GM19324 (cell line): ENCODE measurements around the gene SFXN5.
"Not testable (repeated sequence)": the region's sequence is repeated elsewhere in the genome, so short reads cannot be mapped to it uniquely, and the experiment has no call there.

Source experiments
- ATAC-seq: cut with Tn5 transposase; IDR thresholded peaks from one replicate; pipeline ENCODE4 v1.9.1; 2021; ENCODE audit warnings: mild to moderate bottlenecking, moderate library complexity; ENCODE audit not compliant: unreplicated experiment, low FRiP score

Gene SFXN5

DNA sequence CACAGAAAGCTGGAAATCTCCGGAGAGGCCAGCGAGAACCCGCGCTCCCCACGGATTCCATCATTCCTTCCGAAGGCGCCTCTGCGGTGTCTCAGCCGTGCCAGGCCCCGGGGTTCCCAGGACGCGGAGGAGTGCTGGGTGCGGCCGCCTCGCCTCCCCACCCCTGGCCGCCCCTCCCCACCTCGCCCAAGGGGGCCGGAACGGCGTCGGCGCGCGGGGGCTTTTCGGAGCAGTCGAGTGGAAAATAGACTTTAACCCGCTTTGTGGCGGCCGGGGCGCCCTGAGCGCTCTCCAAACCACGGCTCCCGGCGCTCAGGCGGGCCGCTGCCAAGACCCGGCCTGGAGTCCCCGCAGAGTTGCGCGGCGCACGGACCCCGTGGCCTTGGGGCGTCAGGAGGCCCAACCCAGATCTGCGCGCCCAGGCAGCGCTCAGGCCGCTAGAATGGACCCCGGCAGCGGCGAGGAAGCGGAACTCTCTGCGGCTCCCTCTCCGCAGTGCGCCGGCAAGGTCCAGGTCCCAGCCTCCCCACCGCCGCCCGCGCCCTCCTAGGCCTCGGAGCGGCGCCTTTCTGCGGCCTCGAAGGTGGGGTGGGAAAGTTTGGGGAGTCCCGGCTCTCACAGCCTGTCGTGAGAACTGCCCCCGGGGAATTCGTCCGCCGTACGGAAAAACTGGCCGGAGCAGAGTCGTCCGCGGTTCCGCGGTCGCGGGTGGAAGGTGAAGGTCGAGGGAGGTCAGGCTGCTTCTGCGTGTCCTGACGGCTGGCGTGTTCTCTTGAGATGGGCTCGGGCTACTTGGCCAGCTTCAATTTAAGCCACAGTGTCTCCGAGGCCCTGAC, 155.4 kb downstream of the SFXN5 start:
- ATAC-seq = peak; percentile 73

DNA sequence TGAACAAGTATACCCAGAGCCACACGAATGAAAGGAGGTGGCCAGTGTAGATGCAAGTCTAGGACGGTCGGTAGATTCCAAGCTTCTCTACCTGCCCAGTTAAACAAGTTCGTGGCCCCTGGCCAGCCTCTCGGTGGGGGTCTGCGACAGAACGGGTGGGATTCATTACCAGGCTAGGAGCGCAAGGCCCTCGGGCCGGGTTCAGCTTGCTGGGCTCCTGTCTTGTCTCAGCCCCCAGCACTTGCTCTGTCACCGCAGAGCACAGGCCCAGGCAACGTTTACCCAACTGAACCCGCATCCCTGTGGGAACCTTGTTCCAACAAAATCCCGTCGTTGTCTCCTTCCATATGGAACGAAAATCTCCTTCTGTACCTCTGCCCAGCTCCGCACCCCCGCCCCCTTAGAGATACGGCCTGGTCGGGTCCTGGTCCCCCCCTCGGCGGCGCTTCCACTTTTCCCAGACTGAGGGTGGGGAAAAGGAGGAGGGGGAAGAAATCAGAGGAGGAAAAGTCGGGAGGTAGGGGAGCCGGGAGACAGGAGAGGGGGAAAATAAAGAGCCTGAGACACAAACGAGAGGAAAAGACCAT, 156.1 kb downstream of the SFXN5 start:
- ATAC-seq = no peak

DNA sequence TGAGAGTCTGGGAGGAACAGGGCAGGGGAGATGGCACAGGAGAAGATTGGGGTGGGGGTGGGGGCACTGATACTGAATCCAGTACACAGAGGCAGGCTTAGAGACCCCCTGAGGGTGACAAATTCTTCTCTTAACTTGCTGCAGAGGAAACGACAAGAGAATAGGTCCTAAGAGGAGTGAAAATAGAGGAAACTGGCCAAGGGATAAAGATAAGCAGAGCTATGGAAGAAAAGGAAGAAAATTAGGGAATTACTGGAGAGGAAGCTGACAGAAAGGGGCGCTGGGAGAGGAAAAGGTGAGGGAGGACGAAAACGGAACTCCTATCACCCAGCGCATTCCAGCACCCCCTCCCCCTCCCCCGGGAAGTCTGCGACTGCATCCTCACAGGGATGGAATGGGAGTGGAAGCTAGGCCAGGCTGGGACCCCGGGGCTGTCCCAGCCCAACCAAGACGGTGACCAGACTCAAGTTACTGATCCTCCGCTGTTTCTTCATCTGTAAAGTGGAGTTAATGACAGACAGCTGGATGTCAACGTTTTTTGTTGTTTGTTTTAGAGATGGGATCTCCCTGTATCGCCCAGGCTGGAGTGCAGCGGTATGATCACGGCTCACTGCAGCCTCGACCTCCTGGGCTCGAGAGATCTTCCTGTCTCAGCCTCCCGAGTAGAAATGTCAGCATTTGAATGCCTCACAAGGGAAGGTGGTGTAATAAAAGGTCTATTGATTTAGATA, 156.8 kb downstream of the SFXN5 start:
- ATAC-seq = no peak

DNA sequence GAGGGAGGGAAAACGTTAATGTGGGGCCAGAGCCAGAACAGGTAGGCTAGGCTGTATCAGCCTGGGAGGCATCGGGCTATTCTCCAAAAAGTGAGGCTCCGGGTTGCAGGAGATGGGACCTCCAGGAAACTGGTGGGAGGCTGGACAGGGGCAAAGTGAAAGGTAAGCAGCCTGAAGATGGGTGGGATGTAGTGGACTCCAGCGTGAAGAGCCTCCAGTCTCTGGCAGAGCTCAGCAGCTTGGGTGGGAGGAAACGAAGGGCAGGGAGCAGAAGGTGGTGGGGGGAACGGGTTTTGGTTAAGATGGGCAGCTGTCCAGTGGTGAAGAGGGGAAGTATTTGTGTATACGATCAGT, 157.3 kb downstream of the SFXN5 start:
- no peak for ATAC-seq

DNA sequence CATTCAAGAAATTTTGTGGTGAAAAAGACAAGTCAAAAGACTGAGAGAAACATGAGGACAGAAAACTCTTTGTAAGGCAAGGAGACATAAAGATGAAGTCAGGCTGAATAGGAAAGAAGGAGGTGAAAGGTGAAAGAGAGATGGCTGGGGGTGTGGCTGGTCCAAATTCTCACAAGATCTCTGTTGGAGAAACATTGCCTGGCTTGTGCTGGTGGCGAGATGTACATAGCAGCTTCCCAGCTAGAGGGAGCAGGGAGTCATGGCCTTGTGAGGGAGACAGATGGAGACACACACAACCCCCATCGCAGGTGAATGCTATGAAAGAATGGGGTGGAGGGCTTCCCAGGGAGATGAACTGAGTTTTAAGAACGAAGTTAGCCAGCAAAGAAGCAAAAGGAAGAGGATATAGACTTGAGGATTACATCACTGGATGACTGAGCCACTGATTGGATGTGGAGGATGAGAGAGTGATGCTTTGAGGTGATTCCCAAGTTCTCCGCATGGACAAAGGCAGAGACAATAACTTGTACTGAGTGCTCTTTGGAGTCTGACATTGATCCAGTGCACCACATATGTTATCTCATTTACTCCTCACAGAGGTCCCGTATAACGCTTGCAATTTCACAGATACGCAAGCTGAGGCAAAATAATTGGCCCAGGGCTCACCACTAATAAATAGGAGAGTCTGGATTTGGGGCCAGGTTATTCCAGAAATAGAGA, 157.9 kb downstream of the SFXN5 start:
- no peak for ATAC-seq

DNA sequence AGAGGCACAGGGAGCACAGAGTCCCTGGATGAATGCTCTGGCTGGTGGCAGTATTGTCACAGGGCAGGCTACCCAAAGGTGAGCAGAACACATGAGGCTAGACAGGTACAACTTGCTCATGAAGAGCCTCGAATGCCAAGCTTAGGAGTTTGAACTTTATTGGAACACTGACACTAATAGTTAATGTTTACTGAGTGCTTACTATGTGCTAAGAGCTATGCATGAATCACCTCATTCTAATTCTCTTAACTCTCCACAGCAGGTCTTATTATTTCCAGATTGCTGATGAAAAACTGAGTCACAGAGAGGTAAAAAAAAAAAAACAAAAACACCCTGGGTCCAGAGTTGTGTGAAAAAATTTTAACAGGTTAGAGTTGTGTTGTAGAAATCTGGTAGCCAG, 160.3 kb downstream of the SFXN5 start:
- ATAC-seq = no peak

DNA sequence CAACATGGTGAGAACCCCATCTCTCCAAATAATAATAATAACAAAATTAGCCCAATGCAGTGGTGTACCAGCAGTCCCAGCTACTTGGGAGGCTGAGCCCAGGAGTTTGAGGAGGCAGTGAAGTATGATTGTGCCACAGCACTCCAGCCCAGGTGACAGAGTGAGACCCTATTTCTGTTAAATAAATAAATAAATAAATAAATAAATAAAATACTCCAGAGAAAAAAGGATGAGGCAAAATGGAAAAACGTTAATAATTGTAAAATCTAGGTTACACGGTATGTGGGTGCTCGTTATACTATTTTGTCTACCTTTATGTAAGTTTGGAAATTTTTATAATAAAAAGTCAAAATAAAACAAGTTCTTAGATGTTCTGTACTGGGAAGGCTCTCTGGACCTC, 162.8 kb downstream of the SFXN5 start:
- ATAC-seq = no peak

DNA sequence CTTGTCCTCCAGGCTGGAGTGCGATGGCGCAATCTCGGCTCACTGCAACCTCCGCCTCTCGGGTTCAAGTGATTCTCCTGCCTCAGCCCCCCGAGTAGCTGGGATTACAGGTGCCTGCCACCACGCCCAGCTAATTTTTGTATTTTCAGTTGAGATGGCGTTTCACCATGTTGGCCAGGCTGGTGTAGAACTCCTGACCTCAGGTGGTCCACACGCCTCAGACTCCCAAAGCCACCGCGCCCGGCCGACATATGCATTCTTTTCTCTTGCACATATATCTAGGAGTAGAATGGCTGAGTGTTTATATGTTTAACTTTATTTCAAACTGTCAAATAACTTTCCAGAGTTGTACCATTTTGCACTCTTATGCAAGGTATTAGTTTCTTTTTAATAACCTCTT, 164.1 kb downstream of the SFXN5 start:
- not testable (repeated sequence) for ATAC-seq

DNA sequence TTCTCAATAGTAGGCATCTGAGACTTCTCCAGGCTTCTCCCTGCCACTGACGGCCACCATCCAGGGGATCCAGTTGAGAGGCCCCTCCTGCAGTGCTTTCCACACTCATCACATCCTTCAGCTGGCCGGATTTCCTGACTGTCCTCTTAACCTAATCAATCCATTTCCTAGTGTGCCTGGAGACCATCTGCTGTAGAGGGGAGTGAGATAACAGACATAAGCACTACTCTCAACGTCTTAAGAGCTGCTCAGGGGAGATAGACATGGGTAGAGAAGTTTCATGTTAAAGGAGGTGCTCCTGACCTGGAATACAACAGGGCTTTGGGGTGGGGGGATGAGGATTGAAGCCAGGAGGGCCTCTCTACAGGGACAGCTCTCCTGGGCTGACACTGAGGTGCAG, 170.1 kb downstream of the SFXN5 start:
- ATAC-seq = no peak

DNA sequence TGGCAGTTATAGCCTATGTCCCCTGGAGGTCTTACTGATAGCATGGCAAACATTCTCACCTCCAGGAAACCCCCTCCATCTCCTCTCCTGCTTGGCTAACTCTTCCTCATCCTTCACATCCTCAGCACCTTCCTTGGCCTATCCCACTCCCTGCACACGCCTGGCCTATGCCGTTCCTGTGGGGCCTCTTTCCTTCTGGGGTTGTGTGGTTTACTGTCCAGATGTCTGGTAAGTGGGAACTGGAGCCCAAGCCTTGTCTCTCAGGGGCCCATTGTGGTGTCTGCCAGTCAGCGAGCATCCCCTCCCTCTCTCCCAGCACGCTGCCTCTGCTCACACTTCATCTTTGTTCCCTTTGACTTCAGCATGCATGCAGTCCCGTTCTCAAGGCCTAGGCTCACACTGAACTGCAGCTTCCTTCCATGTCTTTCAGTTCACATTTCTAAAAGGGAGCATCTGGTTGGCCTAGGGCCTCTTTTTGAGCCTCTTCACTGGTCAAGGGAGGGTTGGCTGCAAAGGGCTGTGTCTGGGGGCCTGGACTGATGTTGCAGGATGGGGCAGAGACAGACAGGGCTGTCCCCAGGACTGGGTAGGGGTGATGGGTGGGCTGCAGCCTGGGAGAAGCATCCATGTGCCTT, 171.2 kb downstream of the SFXN5 start:
- no peak for ATAC-seq

DNA sequence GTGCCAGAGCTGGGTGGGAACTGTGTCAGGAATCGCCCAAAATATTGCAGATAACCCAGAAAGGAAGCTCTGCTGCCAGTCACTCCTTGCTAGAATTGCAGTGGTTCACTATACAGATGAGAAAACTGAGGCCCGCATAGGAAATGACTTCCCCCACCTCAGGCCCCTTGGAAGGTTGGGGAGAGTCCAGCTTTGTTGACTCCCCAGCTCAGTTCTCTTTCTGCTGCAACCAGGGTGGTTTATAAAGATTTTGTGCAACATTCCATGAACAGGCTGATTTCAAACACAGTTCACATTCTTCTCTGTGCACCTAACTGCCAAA, 173.0 kb downstream of the SFXN5 start:
- no peak for ATAC-seq

DNA sequence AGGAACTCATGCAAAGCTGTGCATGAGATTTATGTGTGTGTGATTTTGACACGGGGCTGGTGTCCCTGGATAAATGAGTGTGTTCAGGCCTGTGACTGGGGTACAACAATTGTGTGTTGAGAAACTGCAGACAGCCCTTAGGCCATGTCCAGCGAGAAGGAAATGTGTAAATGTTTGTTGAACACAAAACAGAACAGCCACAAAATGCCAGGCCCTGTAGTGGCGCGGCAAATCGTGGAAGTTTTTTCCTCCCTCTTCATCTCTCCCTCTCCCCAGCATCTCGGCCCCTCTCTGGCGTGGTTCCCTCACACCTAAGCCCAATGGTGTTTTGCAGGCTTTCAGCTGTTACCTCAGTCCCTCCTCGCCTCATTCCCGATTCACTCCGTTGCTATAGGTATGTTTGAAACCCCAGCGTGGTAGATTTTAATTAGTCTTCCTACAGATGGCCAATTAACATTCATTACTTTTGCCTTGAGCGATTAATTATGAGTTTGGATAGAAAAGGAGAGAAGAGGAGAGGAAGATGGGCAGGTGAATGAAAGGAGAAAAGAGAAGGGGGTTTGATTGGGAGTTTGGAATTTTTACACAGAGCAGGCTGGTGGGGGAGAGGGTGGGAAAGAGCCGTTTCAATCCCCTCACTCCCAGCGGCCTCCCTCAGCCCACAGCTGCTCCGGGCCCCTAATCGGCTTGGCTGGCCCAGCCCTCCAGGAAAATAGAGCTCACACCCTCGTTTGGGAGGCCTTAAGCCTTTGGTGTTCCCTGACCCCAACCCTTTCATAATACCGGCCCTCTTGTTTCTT, 173.5 kb downstream of the SFXN5 start:
- no peak for ATAC-seq

DNA sequence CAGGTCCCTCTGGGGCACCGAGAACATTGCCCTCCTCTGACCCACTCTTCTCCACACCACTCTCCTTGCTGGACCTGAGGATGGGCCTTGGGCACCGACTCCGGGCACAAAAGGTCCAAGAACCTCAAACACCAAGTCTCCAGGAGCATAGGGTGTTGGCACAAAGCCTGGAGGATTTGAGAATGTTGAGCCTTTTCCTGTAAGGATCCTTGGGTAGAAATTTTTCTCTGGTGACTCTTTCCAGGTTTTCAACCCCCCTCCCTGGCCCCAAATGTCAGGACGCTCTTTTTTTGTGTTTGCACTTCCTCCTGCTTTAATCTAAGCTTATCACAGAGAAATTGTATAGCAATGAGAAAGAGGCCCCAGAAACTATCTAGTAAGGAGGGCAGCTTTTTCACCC, 175.1 kb downstream of the SFXN5 start:
- no peak for ATAC-seq

DNA sequence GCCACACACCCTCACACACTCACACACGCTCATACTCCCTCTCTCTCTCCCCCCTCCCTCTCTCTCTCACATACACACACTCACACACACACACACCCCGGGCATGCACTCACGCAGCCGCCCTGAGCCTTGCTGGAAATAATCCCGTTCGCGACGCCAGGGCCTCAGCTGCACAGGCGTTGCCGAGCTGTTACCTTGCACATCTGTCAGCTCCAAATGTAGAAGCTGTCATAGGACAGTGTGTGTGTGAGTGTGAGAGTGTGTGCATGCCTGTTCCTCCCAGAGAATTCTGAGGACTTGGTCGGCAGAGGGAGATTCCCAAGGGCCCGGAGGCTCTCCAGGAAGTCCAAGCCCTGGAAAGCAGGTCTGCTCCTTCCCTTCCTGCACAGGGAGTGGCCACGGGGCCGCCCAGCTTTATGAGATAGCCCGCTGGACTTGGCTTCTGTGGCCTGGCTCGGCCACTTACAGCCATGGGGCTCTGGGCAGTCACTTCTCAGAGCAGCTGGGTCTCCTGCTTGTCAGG, 175.7 kb downstream of the SFXN5 start:
- ATAC-seq = no peak

DNA sequence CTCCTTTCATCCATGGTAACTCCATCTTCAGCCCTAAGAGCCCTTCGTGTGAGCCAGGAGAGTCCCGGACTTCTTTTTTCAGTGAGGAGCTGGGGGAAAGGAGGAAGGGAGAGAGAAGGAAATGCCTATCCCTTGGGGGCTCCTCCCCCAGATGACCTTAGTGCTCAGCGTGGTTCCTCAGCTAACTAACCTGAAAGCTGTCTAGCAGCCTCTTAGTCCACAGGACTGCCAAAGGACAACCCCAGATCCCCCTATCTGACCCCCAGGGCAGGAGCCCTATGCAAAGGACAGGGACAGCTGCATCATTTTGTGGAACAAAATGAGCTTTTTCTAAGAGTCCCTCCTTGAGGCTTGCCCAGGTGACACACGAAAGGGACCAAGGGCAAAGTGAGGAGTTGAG, 176.4 kb downstream of the SFXN5 start:
- no peak for ATAC-seq

DNA sequence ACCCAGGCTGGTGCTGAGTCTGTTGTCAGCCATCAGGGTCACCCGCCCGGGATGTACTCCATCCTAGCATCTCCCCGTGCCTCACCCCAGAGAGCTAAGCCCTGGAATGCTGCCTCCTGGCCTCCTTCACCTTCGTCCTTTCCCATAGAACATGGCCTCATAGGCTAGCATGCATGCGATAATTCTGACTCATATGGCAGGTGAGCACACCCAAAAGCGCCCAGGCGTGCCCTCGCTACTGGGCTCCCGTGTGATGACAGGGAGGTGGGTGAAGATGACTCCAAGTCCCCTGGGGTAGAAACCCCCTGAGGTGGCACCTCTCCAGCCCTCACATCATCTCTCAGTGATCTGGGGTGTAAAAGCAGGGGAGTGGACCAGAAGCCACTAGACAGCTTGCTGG, 177.0 kb downstream of the SFXN5 start:
- no peak for ATAC-seq

DNA sequence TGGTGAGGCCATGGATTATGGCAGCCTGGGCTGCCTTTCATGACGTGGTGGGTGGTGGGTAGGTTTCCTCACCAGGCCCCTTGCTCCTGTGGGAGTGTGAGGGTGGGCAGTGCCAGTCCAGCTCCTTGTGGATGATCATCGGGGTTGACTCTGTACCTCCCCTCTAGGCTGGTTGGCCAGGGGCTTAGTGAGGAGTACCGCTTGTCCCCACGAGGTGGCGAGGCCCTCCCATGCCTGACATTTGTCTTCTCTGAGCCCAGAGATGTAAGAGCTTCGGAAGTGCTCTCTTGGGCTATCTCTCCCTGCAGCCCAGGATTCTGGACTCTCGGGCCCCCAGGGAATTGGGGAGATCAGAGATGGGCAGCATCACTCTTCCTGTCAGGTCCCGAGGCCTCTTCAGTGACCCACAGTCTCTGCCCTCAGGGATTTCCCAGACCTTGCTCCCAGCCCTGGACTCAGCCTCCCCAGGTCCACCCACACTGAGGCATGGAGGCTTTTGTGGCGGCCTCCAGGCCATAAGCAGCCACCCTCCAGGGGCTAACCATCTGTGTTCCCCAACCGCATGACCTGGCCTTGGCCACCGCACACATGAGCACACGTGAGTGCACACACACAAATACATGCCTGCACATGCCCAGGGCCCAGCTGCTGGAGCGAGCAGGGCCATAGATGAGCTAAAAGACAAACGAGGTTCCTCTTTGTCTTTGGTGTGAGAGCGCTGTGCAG, 177.8 kb downstream of the SFXN5 start:
- ATAC-seq = peak; percentile 53

DNA sequence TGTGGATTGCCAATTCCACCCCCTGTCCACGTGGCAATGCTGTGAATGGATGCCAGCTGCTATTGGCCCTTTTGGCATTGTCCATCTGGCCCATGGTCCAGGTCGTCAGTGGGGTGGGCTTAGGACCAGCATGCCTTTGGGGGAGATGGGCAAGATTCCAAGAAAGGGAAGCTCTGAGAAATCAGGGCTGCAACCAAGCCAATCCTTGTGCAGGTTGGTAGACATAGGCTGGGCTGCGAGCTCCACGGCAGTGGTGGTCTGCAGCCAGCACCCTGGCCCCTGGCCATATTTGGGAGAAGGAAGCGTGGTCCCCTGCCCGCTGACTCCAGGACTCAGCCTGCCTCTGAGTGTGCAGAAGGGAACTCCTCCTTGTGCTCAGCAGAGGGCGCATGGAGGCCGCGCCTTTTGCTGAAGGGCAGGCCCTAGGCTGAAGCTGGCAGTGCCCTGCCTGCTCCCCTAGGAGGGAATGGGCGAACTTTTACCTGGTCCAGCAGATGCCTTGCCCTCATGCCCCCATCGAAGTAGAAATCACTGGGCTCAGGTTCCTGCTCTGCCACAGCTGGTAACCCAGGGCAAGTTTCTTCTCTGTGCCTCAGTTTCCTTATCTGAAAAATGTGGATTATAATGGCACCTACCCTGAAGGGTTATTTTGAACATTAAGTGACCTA, 178.9 kb downstream of the SFXN5 start:
- ATAC-seq = peak; percentile 62
